Upper lobe of right lung (tissue), 1 donor: ENCODE results near the gene PPIA. TPM values are rescaled to one million over a fixed set of nuclear protein-coding genes. Genes with fewer than 3 reads are reported as not detected.

Experiments used
- ATAC-seq: fragments of 200-7000 bp; cut with Tn5 transposase; one replicate; pipeline ENCODE4 v1.9.1; 2020; ENCODE audit warnings: mild to moderate bottlenecking, moderate library complexity
- DNase-seq: peaks from one replicate; pipeline ENCODE4 v3.0.0-alpha.2; 2020
- H3K27ac ChIP-seq: fragments of 200-600 bp; one replicate; pipeline ENCODE4 v1.8.0; 2022
- H3K27me3 ChIP-seq: fragments of 200-600 bp; one replicate; pipeline ENCODE4 v1.8.0; 2022; ENCODE audit warnings: mild to moderate bottlenecking
- H3K36me3 ChIP-seq: fragments of 200-600 bp; one replicate; pipeline ENCODE4 v1.8.0; 2022
- H3K4me1 ChIP-seq: fragments of 200-600 bp; one replicate; pipeline ENCODE4 v1.8.0; 2022
- H3K4me3 ChIP-seq: fragments of 200-600 bp; one replicate; pipeline ENCODE4 v1.8.0; 2022; ENCODE audit warnings: mild to moderate bottlenecking
- H3K9me3 ChIP-seq: fragments of 200-600 bp; one replicate; pipeline ENCODE4 v1.8.0; 2022
- CTCF ChIP-seq: fragments of 200-600 bp; IDR thresholded peaks from one replicate; pipeline ENCODE4 v1.8.0; 2022; ENCODE audit warnings: antibody characterized with exemption
- intact Hi-C: fragments of 100-400 bp; cut with DNase I; formaldehyde crosslinking; loops from one replicate; pipeline ENCODE4 v1.11.0; 2022
- total RNA-seq: library from RNA; stranded (reverse); fragmentation: NEBNext Ultra II Directional; extraction: Animal tissue kit (Norgen Biotek cat#: 25700); gene quantifications from one replicate; pipeline ENCODE4 v1.2.1, GENCODE V29; 2021
- donor health status: DM: no; HTN: yes; CAD: no; lungs with severe emphysema.

PPIA gene
- total RNA-seq, 1 donor from 2014 or later: 970 TPM

- Histone ChIP-seq H3K36me3 (no peaks in the 10 kb centered on the region), H3K4me1 (no peaks in the 10 kb centered on the region), H3K4me3 (no peak overlapping the region), H3K27ac (no peak overlapping the region), H3K9me3 (no peaks in the 10 kb centered on the region), H3K27me3 (no peaks in the 10 kb centered on the region)
- no peak for ATAC-seq
- TF ChIP-seq CTCF: no peak
- no peak for DNase-seq
- intact Hi-C loops: no loop called here
Observed at GRCh38 chr7:44787041-44787440, 9.4 kb upstream of the PPIA start.

GRCh38 chr7:44787762-44788161 is 8.7 kb upstream of the PPIA start:
- intact Hi-C loops: no loop called here
- no peak for DNase-seq
- Histone ChIP-seq H3K9me3 (no peaks in the 10 kb centered on the region), H3K36me3 (no peaks in the 10 kb centered on the region), H3K4me3 (no peak overlapping the region), H3K27ac (no peak overlapping the region), H3K4me1 (no peaks in the 10 kb centered on the region), H3K27me3 (no peaks in the 10 kb centered on the region)
- no peak for TF ChIP-seq CTCF
- ATAC-seq: no peak

- DNase-seq (no peak), ATAC-seq (no peak)
- no peaks in the 10 kb centered on the region for H3K9me3 ChIP-seq
- no peaks in the 10 kb centered on the region for H3K36me3 ChIP-seq
- H3K27me3 ChIP-seq: no peaks in the 10 kb centered on the region
- intact Hi-C loops: no loop called here
- H3K27ac ChIP-seq: no peak overlapping the region
- TF ChIP-seq CTCF: no peak
- H3K4me3 ChIP-seq: no peak overlapping the region
- no peaks in the 10 kb centered on the region for H3K4me1 ChIP-seq
Observed at GRCh38 chr7:44789990-44790389, 6.5 kb upstream of the PPIA start.

GRCh38 chr7:44791278-44792219 is 4.9 kb upstream of the PPIA start:
- no peak overlapping the region for H3K27ac ChIP-seq
- DNase-seq: no peak
- intact Hi-C loops: no loop called here

GRCh38 chr7:44793919-44794318 is 2.6 kb upstream of the PPIA start:
- no peak for ATAC-seq
- intact Hi-C loops: no loop called here
- no peak overlapping the region for H3K27ac ChIP-seq

More at GRCh38 chr7:44791278-44792219, 4.9 kb upstream of the PPIA start:
- H3K27me3 ChIP-seq: no peaks in the 10 kb centered on the region
- H3K4me1 ChIP-seq: peaks cover 7% of the 10 kb centered on the region
- no peak for ATAC-seq
- H3K36me3 ChIP-seq: no peaks in the 10 kb centered on the region
- H3K9me3 ChIP-seq: no peaks in the 10 kb centered on the region
- no peak overlapping the region for H3K4me3 ChIP-seq
- no peak for TF ChIP-seq CTCF

More at GRCh38 chr7:44793919-44794318, 2.6 kb upstream of the PPIA start:
- H3K36me3 ChIP-seq: peaks cover 8% of the 10 kb centered on the region
- H3K4me3 ChIP-seq: no peak overlapping the region
- H3K4me1 ChIP-seq: peaks cover 18% of the 10 kb centered on the region
- TF ChIP-seq CTCF: no peak
- no peaks in the 10 kb centered on the region for H3K27me3 ChIP-seq
- no peak for DNase-seq
- no peaks in the 10 kb centered on the region for H3K9me3 ChIP-seq
